Activated T-cell treated with anti-CD3 and anti-CD28 coated beads, Interleukin-2, amount 50 U/mL, for 24 hours (primary cell): ENCODE measurements around the gene MGMT.

ENCODE experiments used
- DNase-seq: peaks from one replicate; pipeline ENCODE4 v3.0.0-alpha.2; 2020
- H3K27ac Mint-ChIP-seq: 2 replicates; pipeline ENCODE4 v1.8.0; 2020; ENCODE audit warnings: mild to moderate bottlenecking, mixed read lengths
- H3K27me3 Mint-ChIP-seq: 2 replicates; pipeline ENCODE4 v1.8.0; 2020; ENCODE audit warnings: mixed read lengths
- H3K36me3 Mint-ChIP-seq: 2 replicates; pipeline ENCODE4 v1.8.0; 2020; ENCODE audit warnings: low read depth, mixed read lengths
- H3K4me1 Mint-ChIP-seq: 2 replicates; pipeline ENCODE4 v1.8.0; 2020; ENCODE audit warnings: low read depth, mixed read lengths
- H3K4me3 Mint-ChIP-seq: 2 replicates; pipeline ENCODE4 v1.8.0; 2020; ENCODE audit warnings: mild to moderate bottlenecking, moderate library complexity, mixed read lengths
- H3K9me3 Mint-ChIP-seq: 2 replicates; pipeline ENCODE4 v1.8.0; 2020; ENCODE audit warnings: mixed read lengths

Gene MGMT

GRCh38 chr10:129530581-129530980 lies 63.5 kb downstream of the MGMT start:
- H3K36me3 Mint-ChIP-seq: peaks cover 68% of the 10 kb centered on the region
- H3K27me3 Mint-ChIP-seq: no peaks in the 10 kb centered on the region
- no peak for DNase-seq
- no peak overlapping the region for H3K27ac Mint-ChIP-seq
- peaks cover 11% of the 10 kb centered on the region for H3K4me1 Mint-ChIP-seq
- no peak overlapping the region for H3K4me3 Mint-ChIP-seq
- peaks cover 13% of the 10 kb centered on the region for H3K9me3 Mint-ChIP-seq

GRCh38 chr10:129531195-129531968 lies 64.3 kb downstream of the MGMT start:
- Mint-ChIP-seq H3K9me3 (peaks cover 17% of the 10 kb centered on the region), H3K36me3 (peaks cover 68% of the 10 kb centered on the region), H3K4me3 (no peak overlapping the region), H3K27me3 (no peaks in the 10 kb centered on the region), H3K27ac (no peak overlapping the region), H3K4me1 (peaks cover 11% of the 10 kb centered on the region)
- no peak for DNase-seq

GRCh38 chr10:129531969-129532660 lies 65.1 kb downstream of the MGMT start:
- H3K4me1 Mint-ChIP-seq: peaks cover 11% of the 10 kb centered on the region
- no peak overlapping the region for H3K27ac Mint-ChIP-seq
- no peak for DNase-seq
- no peaks in the 10 kb centered on the region for H3K27me3 Mint-ChIP-seq
- H3K9me3 Mint-ChIP-seq: peaks cover 20% of the 10 kb centered on the region
- H3K4me3 Mint-ChIP-seq: no peak overlapping the region
- peaks cover 68% of the 10 kb centered on the region for H3K36me3 Mint-ChIP-seq

GRCh38 chr10:129532838-129533237 lies 65.8 kb downstream of the MGMT start:
- H3K27me3 Mint-ChIP-seq: no peaks in the 10 kb centered on the region
- no peak for DNase-seq
- peaks cover 19% of the 10 kb centered on the region for H3K9me3 Mint-ChIP-seq
- H3K27ac Mint-ChIP-seq: no peak overlapping the region
- H3K4me3 Mint-ChIP-seq: no peak overlapping the region
- H3K36me3 Mint-ChIP-seq: peaks cover 68% of the 10 kb centered on the region
- H3K4me1 Mint-ChIP-seq: peaks cover 11% of the 10 kb centered on the region

- Mint-ChIP-seq H3K36me3 (peaks cover 68% of the 10 kb centered on the region), H3K27ac (no peak overlapping the region), H3K27me3 (no peaks in the 10 kb centered on the region), H3K4me1 (peaks cover 11% of the 10 kb centered on the region), H3K4me3 (no peak overlapping the region), H3K9me3 (peaks cover 15% of the 10 kb centered on the region)
- no peak for DNase-seq
These were observed 66.2 kb downstream of the MGMT start for GRCh38 chr10:129533281-129533680.

- DNase-seq: no peak
- no peak overlapping the region for H3K4me3 Mint-ChIP-seq
- no peaks in the 10 kb centered on the region for H3K27me3 Mint-ChIP-seq
- H3K36me3 Mint-ChIP-seq: peaks cover 73% of the 10 kb centered on the region
- H3K9me3 Mint-ChIP-seq: peaks cover 14% of the 10 kb centered on the region
- no peak overlapping the region for H3K27ac Mint-ChIP-seq
- H3K4me1 Mint-ChIP-seq: peaks cover 11% of the 10 kb centered on the region
These were observed 67.8 kb downstream of the MGMT start for GRCh38 chr10:129534826-129535225.

- H3K4me1 Mint-ChIP-seq: peaks cover 7% of the 10 kb centered on the region
- no peak for DNase-seq
- H3K36me3 Mint-ChIP-seq: peaks cover 82% of the 10 kb centered on the region
- peaks cover 14% of the 10 kb centered on the region for H3K9me3 Mint-ChIP-seq
- no peak overlapping the region for H3K27ac Mint-ChIP-seq
- H3K27me3 Mint-ChIP-seq: no peaks in the 10 kb centered on the region
- H3K4me3 Mint-ChIP-seq: no peak overlapping the region
These were observed 69.3 kb downstream of the MGMT start for GRCh38 chr10:129536336-129536735.

GRCh38 chr10:129537151-129537550 lies 70.1 kb downstream of the MGMT start:
- no peak overlapping the region for H3K27ac Mint-ChIP-seq
- peaks cover 14% of the 10 kb centered on the region for H3K9me3 Mint-ChIP-seq
- peaks cover 90% of the 10 kb centered on the region for H3K36me3 Mint-ChIP-seq
- H3K4me1 Mint-ChIP-seq: peaks cover 5% of the 10 kb centered on the region
- no peaks in the 10 kb centered on the region for H3K27me3 Mint-ChIP-seq
- DNase-seq: no peak
- H3K4me3 Mint-ChIP-seq: no peak overlapping the region

GRCh38 chr10:129538236-129538635 lies 71.2 kb downstream of the MGMT start:
- Mint-ChIP-seq H3K27me3 (no peaks in the 10 kb centered on the region), H3K4me1 (no peaks in the 10 kb centered on the region), H3K9me3 (peaks cover 14% of the 10 kb centered on the region), H3K4me3 (no peak overlapping the region), H3K36me3 (peaks cover 98% of the 10 kb centered on the region), H3K27ac (no peak overlapping the region)
- no peak for DNase-seq

- Mint-ChIP-seq H3K4me3 (no peak overlapping the region), H3K36me3 (peaks cover 95% of the 10 kb centered on the region), H3K9me3 (peaks cover 8% of the 10 kb centered on the region), H3K4me1 (no peaks in the 10 kb centered on the region), H3K27me3 (no peaks in the 10 kb centered on the region), H3K27ac (no peak overlapping the region)
- DNase-seq: no peak
These were observed 74.2 kb downstream of the MGMT start for GRCh38 chr10:129541200-129541599.

GRCh38 chr10:129541748-129542487 lies 74.9 kb downstream of the MGMT start:
- H3K9me3 Mint-ChIP-seq: peaks cover 7% of the 10 kb centered on the region
- DNase-seq: no peak
- no peak overlapping the region for H3K27ac Mint-ChIP-seq
- no peaks in the 10 kb centered on the region for H3K27me3 Mint-ChIP-seq
- H3K4me3 Mint-ChIP-seq: no peak overlapping the region
- no peaks in the 10 kb centered on the region for H3K4me1 Mint-ChIP-seq
- peaks cover 93% of the 10 kb centered on the region for H3K36me3 Mint-ChIP-seq

- Mint-ChIP-seq H3K27ac (no peak overlapping the region), H3K4me1 (no peaks in the 10 kb centered on the region), H3K36me3 (peaks cover 90% of the 10 kb centered on the region), H3K9me3 (peaks cover 3% of the 10 kb centered on the region), H3K27me3 (no peaks in the 10 kb centered on the region), H3K4me3 (no peak overlapping the region)
- no peak for DNase-seq
These were observed 75.5 kb downstream of the MGMT start for GRCh38 chr10:129542589-129542988.

GRCh38 chr10:129544205-129545202 lies 77.5 kb downstream of the MGMT start:
- H3K36me3 Mint-ChIP-seq: peaks cover 90% of the 10 kb centered on the region
- no peak for DNase-seq
- no peak overlapping the region for H3K4me3 Mint-ChIP-seq
- no peaks in the 10 kb centered on the region for H3K4me1 Mint-ChIP-seq
- H3K27me3 Mint-ChIP-seq: no peaks in the 10 kb centered on the region
- H3K9me3 Mint-ChIP-seq: no peaks in the 10 kb centered on the region
- H3K27ac Mint-ChIP-seq: no peak overlapping the region

- Mint-ChIP-seq H3K4me1 (no peaks in the 10 kb centered on the region), H3K9me3 (no peaks in the 10 kb centered on the region), H3K27ac (no peak overlapping the region), H3K36me3 (peaks cover 91% of the 10 kb centered on the region), H3K27me3 (no peaks in the 10 kb centered on the region), H3K4me3 (no peak overlapping the region)
- DNase-seq: no peak
These were observed 78.2 kb downstream of the MGMT start for GRCh38 chr10:129545261-129545660.
